Measurements from ENCODE around the gene RGS12.

GRCh38 chr4:3248811-3249661 is 43.8 kb upstream of the RGS12 start, which contains the start of gene MSANTD1:
- TF ChIP-seq EZH2 (IDR thresholded peaks at IDR 0.05; ENCODE audit: insufficient read depth, poor library complexity, severe bottlenecking) (no peak), EZH2phosphoT487 (IDR thresholded peaks at IDR 0.05; ENCODE audit: insufficient read depth, low read depth) (no peak)

All from GM23248 (cell line).